AG04450 (cell line): ENCODE measurements around the gene ATAD3C. TPM values are rescaled to one million over a fixed set of nuclear protein-coding genes. Genes with fewer than 3 reads are reported as not detected.
"Not testable (repeated sequence)": the region's sequence is repeated elsewhere in the genome, so short reads cannot be mapped to it uniquely, and the experiment has no call there.

Experiments used
- CTCF ChIA-PET: fragments of 300-600, 350-600 bp; formaldehyde crosslinking; extraction: SDS; loops from one replicate; lab custom pipeline; 2022; ENCODE audit warnings: antibody characterized with exemption, inconsistent platforms; lab: Charles Lee
- POLR2A ChIA-PET: fragments of 350-600 bp; formaldehyde crosslinking; extraction: SDS; loops from one replicate; lab custom pipeline; 2021; ENCODE audit warnings: antibody characterized with exemption, inconsistent platforms; lab: Yijun Ruan, JAX
- DNase-seq: peaks from one replicate; pipeline ENCODE4 v3.0.0-alpha.2; 2011; ENCODE audit warnings: low read depth, low spot score
- H3K27ac ChIP-seq: one replicate; pipeline ENCODE4 v1.5.1; 2012; ENCODE audit warnings: low read depth, low read length, control low read depth
- H3K27me3 ChIP-seq: one replicate; pipeline ENCODE4 v1.6.0; 2012; ENCODE audit warnings: low read length; ENCODE audit not compliant: control insufficient read depth, insufficient read depth
- H3K4me3 ChIP-seq: 2 replicates; pipeline ENCODE4 v1.5.1; 2011; ENCODE audit warnings: mild to moderate bottlenecking, low read depth, low read length, control low read depth
- H3K9me3 ChIP-seq: 2 replicates; pipeline ENCODE4 v1.5.1; 2012; ENCODE audit warnings: low read length; ENCODE audit not compliant: control insufficient read depth, insufficient read depth
- polyA plus RNA-seq: library from polyadenylated mRNA; depleted of rRNA; stranded (reverse); fragments of >200 nt; gene quantifications from 2 replicates; pipeline ENCODE4 v1.2.3, GENCODE V29; 2011
- TF ChIP-seq, protein P1 (sequence below): IDR thresholded peaks from 2 replicates; pipeline ENCODE4 v1.5.1; 2011; ENCODE audit warnings: low read depth, low read length, control low read depth, inconsistent platforms

The ATAD3C gene
- polyA plus RNA-seq, 1 experiment: not detected

DNA sequence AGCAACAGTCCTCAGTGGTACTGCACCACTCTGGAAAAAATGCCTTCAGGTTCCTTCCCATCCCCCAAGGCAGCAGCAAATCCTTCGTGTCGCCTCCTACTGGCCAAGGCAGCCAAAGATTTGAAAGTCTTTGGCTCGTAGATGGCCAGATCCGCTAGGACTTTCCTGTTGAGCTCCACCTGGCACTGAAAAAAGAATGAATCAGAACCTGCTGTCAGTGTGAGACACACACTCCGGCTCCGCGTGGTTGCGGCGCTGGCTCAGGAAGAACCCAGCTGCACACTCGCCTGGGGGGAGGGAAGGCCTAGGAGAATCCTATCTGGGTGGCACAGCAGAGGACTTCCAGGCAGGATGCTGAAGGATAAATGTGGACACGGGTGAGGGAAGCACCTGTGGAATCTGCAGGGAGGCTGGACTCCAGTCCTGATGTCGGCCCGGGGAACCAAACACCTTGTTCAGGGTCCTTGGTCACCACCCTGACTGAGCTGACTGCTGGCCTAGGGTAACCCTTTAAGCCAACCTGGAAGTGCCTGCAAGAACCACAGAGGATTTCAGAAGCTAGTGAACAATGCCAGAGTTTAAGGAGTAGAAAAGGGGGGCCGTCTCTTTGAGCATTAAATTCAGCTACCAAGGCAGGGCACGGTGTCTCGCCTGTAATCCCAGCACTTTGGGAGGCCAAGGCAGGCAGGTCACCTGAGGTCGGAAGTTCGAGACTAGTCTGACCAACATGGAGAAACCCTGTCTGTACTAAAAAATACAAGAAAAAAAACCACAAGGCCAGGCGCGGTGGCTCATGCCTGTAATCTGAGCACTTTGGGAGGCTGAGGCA, 47.2 kb upstream of the ATAD3C start:
- H3K27me3 ChIP-seq: no peaks in the 10 kb centered on the region
- H3K27ac ChIP-seq: no peak overlapping the region
- TF ChIP-seq, protein P1, sequence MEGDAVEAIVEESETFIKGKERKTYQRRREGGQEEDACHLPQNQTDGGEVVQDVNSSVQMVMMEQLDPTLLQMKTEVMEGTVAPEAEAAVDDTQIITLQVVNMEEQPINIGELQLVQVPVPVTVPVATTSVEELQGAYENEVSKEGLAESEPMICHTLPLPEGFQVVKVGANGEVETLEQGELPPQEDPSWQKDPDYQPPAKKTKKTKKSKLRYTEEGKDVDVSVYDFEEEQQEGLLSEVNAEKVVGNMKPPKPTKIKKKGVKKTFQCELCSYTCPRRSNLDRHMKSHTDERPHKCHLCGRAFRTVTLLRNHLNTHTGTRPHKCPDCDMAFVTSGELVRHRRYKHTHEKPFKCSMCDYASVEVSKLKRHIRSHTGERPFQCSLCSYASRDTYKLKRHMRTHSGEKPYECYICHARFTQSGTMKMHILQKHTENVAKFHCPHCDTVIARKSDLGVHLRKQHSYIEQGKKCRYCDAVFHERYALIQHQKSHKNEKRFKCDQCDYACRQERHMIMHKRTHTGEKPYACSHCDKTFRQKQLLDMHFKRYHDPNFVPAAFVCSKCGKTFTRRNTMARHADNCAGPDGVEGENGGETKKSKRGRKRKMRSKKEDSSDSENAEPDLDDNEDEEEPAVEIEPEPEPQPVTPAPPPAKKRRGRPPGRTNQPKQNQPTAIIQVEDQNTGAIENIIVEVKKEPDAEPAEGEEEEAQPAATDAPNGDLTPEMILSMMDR: peak; percentile 69
- no peak overlapping the region for H3K4me3 ChIP-seq
- ChIA-PET CTCF (interaction anchor here (0.9 to 1.4 kb wide), 4 partner anchors 11 to 211 kb away, joined by 4 to 5 read pairs (median 4); no protein-coding TSS in a partner anchor), POLR2A (interaction anchor here (0.6 to 1.1 kb wide), 2 partner anchors 27 to 180 kb away, joined by 4 to 6 read pairs; no protein-coding TSS in a partner anchor)
- no peaks in the 10 kb centered on the region; the same call in 1 of the 2 replicates for H3K9me3 ChIP-seq
- DNase-seq: peak; percentile 26

DNA sequence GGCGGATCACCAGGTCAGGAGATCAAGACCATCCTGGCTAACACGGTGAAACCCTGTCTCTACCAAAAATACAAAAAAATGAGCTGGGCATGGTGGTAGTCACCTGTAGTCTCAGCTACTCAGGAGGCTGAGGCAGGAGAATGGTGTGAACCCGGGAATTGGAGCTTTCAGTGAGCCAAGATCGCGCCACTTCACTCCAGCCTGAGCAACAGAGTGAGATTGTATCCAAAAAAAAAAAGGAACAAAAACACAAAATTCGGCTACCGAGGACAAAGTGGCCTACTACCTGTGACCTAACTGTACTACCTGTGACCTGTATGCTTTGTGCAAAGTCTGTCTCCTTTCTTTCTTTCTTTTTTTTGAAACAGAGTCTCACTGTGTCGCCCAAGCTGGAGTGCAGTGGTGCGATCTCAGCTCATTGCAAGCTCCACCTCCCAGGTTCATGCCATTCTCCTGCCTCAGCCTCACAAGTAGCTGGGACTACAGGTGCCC, 46.5 kb upstream of the ATAD3C start:
- not testable (repeated sequence) for DNase-seq, H3K9me3 ChIP-seq, H3K27ac ChIP-seq, H3K4me3 ChIP-seq, H3K27me3 ChIP-seq
- CTCF ChIA-PET: interaction anchor here (0.9 to 1.4 kb wide), 4 partner anchors 11 to 211 kb away, joined by 4 to 5 read pairs (median 4); no protein-coding TSS in a partner anchor
- POLR2A ChIA-PET: interaction anchor here (0.6 to 1.1 kb wide), 2 partner anchors 27 to 181 kb away, joined by 4 to 6 read pairs; no protein-coding TSS in a partner anchor

DNA sequence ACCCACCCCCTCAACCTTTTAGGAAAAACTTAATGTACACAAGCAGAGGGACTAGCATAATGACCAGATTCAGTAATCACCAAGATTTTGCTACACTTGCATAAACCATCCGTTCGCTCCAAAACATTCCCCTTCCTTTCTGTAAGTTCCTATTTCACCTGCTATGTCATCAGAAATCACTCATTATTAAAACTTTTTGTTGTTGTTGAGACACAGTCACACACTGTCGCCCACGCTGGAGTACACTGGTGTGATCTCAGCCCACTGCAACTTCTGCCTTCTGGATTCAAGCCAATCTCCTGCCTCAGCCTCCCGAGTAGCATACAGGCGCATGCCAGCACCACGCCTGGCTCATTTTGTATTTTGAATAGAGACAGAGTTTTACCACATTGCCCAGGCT, 45.8 kb upstream of the ATAD3C start:
- Histone ChIP-seq H3K9me3 (no peaks in the 10 kb centered on the region; the same call in 1 of the 2 replicates), H3K27me3 (no peaks in the 10 kb centered on the region), H3K27ac (no peak overlapping the region), H3K4me3 (no peak overlapping the region)
- TF ChIP-seq, protein P1: no peak
- ChIA-PET POLR2A (no interaction called here), CTCF (no interaction called here)
- DNase-seq: no peak

DNA sequence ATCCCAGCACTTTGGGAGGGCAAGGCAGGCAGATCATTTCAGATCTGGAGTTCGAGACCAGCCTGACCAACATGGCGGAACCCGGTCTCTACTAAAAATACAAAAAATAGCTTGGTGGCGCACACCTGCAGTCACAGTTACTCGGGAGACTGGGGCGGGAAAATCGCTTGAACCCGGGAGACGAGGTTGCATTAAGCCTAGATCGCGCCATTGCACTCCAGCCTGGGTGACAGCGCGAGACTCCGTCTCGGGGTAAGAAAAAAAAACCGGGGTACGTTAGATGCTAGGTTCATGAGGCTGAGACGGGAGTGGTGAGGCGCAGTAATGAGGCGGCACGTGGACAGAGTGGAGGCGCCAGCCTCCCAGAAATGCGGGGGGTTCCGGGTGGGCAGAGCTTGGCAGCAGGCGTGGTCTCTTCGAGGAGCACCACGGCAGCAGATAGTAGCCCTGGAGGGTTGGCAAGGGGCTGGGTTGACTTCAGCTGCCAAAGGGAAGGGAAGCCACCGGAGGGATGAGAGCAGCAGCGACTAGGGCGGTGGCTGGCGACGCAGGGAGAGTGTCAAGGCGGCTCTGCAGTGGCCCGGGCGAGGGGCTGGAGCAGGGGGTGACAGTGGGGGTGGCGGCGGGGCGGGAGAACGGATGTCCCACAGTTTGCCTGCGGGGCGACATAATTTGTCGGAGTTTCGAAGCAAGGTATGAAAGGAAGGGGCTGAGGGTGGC, 43.2 kb upstream of the ATAD3C start:
- Histone ChIP-seq H3K27me3 (no peaks in the 10 kb centered on the region), H3K4me3 (peak overlapping the region; percentile 81), H3K27ac (peak overlapping the region; percentile 11), H3K9me3 (peaks cover 2% of the 10 kb centered on the region; the same call in 1 of the 2 replicates)
- DNase-seq: no peak
- TF ChIP-seq, protein P1: no peak
- CTCF ChIA-PET: interaction anchor here (0.9 kb wide), 1 partner anchor 35 kb away, joined by 4 read pairs; no protein-coding TSS in a partner anchor
- POLR2A ChIA-PET: interaction anchor here (0.9 to 2.0 kb wide), 4 partner anchors 7 to 31 kb away, joined by 3 to 15 read pairs (median 4); partner anchors contain the start of genes AURKAIP1 and CCNL2
